Mesendoderm (in vitro differentiated cells): ENCODE results near the gene C4BPA. TPM values are rescaled to one million over a fixed set of nuclear protein-coding genes. Genes with fewer than 3 reads are reported as not detected.

Experiments used
- DNase-seq: peaks from one replicate; pipeline ENCODE4 v3.0.0; 2013
- H2AK5ac ChIP-seq: 2 replicates; pipeline ENCODE4 v1.6.1; 2013; ENCODE audit warnings: low read length, inconsistent platforms
- H2BK120ac ChIP-seq: 2 replicates; pipeline ENCODE4 v1.6.1; 2013; ENCODE audit warnings: low read depth, mild to moderate bottlenecking, low read length, moderate library complexity, mixed read lengths
- H2BK15ac ChIP-seq: replicated peaks from 2 replicates; pipeline ENCODE4 v1.6.1; 2013; ENCODE audit warnings: low read depth, mild to moderate bottlenecking, moderate library complexity
- H2BK5ac ChIP-seq: 2 replicates; pipeline ENCODE4 v1.6.1; 2013; ENCODE audit warnings: low read length, inconsistent platforms
- H3K18ac ChIP-seq: 2 replicates; pipeline ENCODE4 v1.6.1; 2013; ENCODE audit warnings: mild to moderate bottlenecking, low read length, mixed read lengths
- H3K23ac ChIP-seq: one replicate; pipeline ENCODE4 v1.6.1; 2013; ENCODE audit warnings: low read length
- H3K27ac ChIP-seq: 2 replicates; pipeline ENCODE4 v1.5.1; 2013; ENCODE audit warnings: low read depth, mild to moderate bottlenecking, inconsistent platforms, low read length, moderate library complexity
- H3K27me3 ChIP-seq: 2 replicates; pipeline ENCODE4 v1.6.1; 2013; ENCODE audit warnings: low read length, control low read depth, mild to moderate bottlenecking, inconsistent platforms; ENCODE audit not compliant: insufficient read depth, poor library complexity
- H3K36me3 ChIP-seq: 2 replicates; pipeline ENCODE4 v1.6.1; 2013; ENCODE audit warnings: low read length, inconsistent platforms; ENCODE audit not compliant: control insufficient read depth, insufficient read depth
- H3K4ac ChIP-seq: one replicate; pipeline ENCODE4 v1.6.1; 2013; ENCODE audit warnings: low read depth, mild to moderate bottlenecking, low read length, moderate library complexity
- H3K4me1 ChIP-seq: 2 replicates; pipeline ENCODE4 v1.6.1; 2013; ENCODE audit warnings: low read depth, low read length, inconsistent platforms; ENCODE audit not compliant: control insufficient read depth
- H3K4me2 ChIP-seq: 2 replicates; pipeline ENCODE4 v1.6.1; 2013; ENCODE audit warnings: low read length
- H3K4me3 ChIP-seq: 2 replicates; pipeline ENCODE4 v1.5.1; 2013; ENCODE audit warnings: mild to moderate bottlenecking, low read length
- H3K56ac ChIP-seq: one replicate; pipeline ENCODE4 v1.6.1; 2013; ENCODE audit warnings: low read length
- H3K79me1 ChIP-seq: 2 replicates; pipeline ENCODE4 v1.6.1; 2013; ENCODE audit warnings: low read length, inconsistent platforms
- H3K79me2 ChIP-seq: 2 replicates; pipeline ENCODE4 v1.6.1; 2013; ENCODE audit warnings: mild to moderate bottlenecking, low read length; ENCODE audit not compliant: control insufficient read depth, insufficient read depth
- H3K9ac ChIP-seq: 2 replicates; pipeline ENCODE4 v1.6.1; 2013; ENCODE audit warnings: low read length, inconsistent platforms
- H4K5ac ChIP-seq: one replicate; pipeline ENCODE4 v1.6.1; 2013; ENCODE audit warnings: low read length
- H4K8ac ChIP-seq: one replicate; pipeline ENCODE4 v1.6.1; 2013; ENCODE audit warnings: low read depth, mild to moderate bottlenecking, control low read depth, low read length, moderate library complexity
- WGBS: extraction: QIAGEN DNeasy Blood & Tissue Kit; methylation state at CpG from one replicate; pipeline ENCODE4 v1.1.7; 2013; ENCODE audit warnings: low lambda C conversion rate, missing lambda C conversion rate; ENCODE audit not compliant: insufficient coverage; ENCODE audit errors: extremely low coverage; 5-methylcytosine and 5-hydroxymethylcytosine counted together
- small RNA-seq: library from polyadenylated mRNA; stranded (forward); fragments of <200 nt; extraction: miRNeasy Mini kit (QIAGEN cat#:217004); gene quantifications from one replicate; pipeline ENCODE3, GENCODE V24; 2013; ENCODE audit not compliant: insufficient read depth

C4BPA gene

DNA sequence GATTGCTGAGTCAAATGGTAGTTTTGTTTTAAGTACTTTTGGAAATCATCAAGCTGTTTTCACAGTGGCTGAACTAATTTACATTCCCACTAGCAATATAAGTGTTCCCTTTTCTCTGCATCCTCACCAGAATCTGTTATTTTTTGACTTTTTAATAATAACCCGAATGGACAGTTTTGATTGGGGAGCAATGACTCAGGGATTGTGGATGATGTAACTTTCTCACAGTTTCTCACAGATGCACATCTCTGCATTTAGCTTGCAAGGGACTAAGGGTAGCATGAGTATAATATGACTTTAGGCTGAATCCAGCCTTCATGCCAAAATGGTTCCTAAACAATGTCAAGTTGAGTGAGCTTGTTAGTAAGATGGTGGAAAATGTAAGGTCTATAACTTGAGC is 90.2 kb downstream of the C4BPA start:
- Histone ChIP-seq H4K5ac (no peak overlapping the region), H3K4ac (no peak overlapping the region), H2BK120ac (no peak overlapping the region), H3K27me3 (no peaks in the 10 kb centered on the region), H3K79me2 (no peaks in the 10 kb centered on the region), H3K4me3 (no peak overlapping the region), H3K4me2 (no peak overlapping the region), H3K79me1 (no peaks in the 10 kb centered on the region), H2AK5ac (no peak overlapping the region), H3K23ac (no peak overlapping the region), H3K18ac (no peak overlapping the region), H3K9ac (no peak overlapping the region), H3K36me3 (no peaks in the 10 kb centered on the region), H2BK15ac (no peak overlapping the region), H2BK5ac (no peak overlapping the region), H4K8ac (no peak overlapping the region), H3K27ac (no peak overlapping the region), H3K56ac (no peak overlapping the region), H3K4me1 (no peaks in the 10 kb centered on the region)
- no peak for DNase-seq
- no CpG with 5 or more reads among the region's 1 CpG for WGBS

Small RNAs within 50 kb of the gene (small RNA-seq; reads per million reads assigned to genes)
- not detected for gene AL445493.1
